ENCODE measurements around the gene PPFIBP1.

DNA sequence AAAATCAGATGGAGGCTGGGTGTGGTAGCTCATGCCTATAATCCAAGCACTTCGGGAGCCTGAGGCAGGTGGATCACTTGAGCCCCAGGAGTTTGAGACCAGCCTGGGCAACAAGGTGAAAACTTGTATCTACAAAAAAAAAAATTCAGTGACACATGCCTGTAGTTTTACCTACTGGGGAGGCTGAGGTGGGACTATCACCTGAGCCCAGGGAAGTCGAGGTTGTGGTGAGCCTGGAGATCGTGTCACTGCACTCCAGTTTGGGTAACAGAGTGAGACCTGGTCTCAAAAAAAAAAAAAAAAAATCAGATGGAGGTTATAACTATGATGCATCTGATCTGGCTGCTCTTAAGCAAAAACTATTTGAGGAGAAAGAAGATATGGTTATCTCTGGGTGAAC lies 26.6 kb upstream of the PPFIBP1 start:
- TF ChIP-seq, protein P1, sequence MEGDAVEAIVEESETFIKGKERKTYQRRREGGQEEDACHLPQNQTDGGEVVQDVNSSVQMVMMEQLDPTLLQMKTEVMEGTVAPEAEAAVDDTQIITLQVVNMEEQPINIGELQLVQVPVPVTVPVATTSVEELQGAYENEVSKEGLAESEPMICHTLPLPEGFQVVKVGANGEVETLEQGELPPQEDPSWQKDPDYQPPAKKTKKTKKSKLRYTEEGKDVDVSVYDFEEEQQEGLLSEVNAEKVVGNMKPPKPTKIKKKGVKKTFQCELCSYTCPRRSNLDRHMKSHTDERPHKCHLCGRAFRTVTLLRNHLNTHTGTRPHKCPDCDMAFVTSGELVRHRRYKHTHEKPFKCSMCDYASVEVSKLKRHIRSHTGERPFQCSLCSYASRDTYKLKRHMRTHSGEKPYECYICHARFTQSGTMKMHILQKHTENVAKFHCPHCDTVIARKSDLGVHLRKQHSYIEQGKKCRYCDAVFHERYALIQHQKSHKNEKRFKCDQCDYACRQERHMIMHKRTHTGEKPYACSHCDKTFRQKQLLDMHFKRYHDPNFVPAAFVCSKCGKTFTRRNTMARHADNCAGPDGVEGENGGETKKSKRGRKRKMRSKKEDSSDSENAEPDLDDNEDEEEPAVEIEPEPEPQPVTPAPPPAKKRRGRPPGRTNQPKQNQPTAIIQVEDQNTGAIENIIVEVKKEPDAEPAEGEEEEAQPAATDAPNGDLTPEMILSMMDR (IDR thresholded peaks at IDR 0.05): no peak
- TF ChIP-seq POLR2A (IDR thresholded peaks at IDR 0.05; ENCODE audit: low read length) (no peak), CEBPB (IDR thresholded peaks at IDR 0.05) (no peak), POLR2AphosphoS2 (conservative IDR thresholded peaks at IDR 0.05; ENCODE audit: low read length) (no peak), KDM5A (IDR thresholded peaks at IDR 0.05) (no peak), CHD2 (IDR thresholded peaks at IDR 0.05; ENCODE audit: low read length, partially characterized antibody) (no peak), RNF2 (IDR thresholded peaks at IDR 0.05; ENCODE audit: borderline replicate concordance, low read depth) (no peak), ESRRA (IDR thresholded peaks at IDR 0.05; ENCODE audit: borderline replicate concordance, low read length) (no peak), CBX2 (IDR thresholded peaks at IDR 0.05; ENCODE audit: borderline replicate concordance, low read depth) (no peak), RCOR1 (IDR thresholded peaks at IDR 0.05; ENCODE audit: low read depth, low read length) (no peak), JUN (IDR thresholded peaks at IDR 0.05) (no peak), RAD21 (conservative IDR thresholded peaks at IDR 0.05 in 1 of 2, IDR thresholded peaks at IDR 0.05 in 1 of 2) (no peak)

Measured in A549 (cell line).